GM12878 (cell line): Measurements from ENCODE around the gene TRABD. TPM values are rescaled to one million over a fixed set of nuclear protein-coding genes. Genes with fewer than 3 reads are reported as not detected.

ENCODE experiments used
- ATAC-seq: fragments of 200-7000 bp; cut with Tn5 transposase; 3 replicates; pipeline ENCODE4 v1.9.1; 2020; ENCODE audit warnings: mild to moderate bottlenecking, moderate library complexity
- BruUV-seq: library from RNA; stranded (reverse); fragments of 400-500 nt; replicated peaks from 2 replicates; lab custom pipeline; 2021; lab: Mats Ljungman, UMichigan
- CTCF ChIA-PET: fragments of 300-600 bp; sonication (Branson Sonifier 250); formaldehyde crosslinking; extraction: SDS; loops from one replicate; lab custom pipeline; 2021; ENCODE audit warnings: inconsistent platforms; lab: Yijun Ruan, JAX
- POLR2A ChIA-PET: fragments of 350-600 bp; formaldehyde crosslinking; extraction: SDS; loops from one replicate; lab custom pipeline; 2021; ENCODE audit warnings: inconsistent platforms; lab: Charles Lee
- RAD21 ChIA-PET: fragments of 300-600 bp; sonication (Branson Sonifier 250); formaldehyde crosslinking; loops from one replicate; lab custom pipeline; 2023; ENCODE audit warnings: antibody characterized with exemption; ENCODE audit not compliant: unreplicated experiment; lab: Charles Lee
- SMC1A ChIA-PET: fragments of 300-600 bp; sonication (Branson Sonifier 250); formaldehyde crosslinking; loops from one replicate; lab custom pipeline; 2023; ENCODE audit not compliant: unreplicated experiment, uncharacterized antibody; lab: Charles Lee
- DNase-seq: peaks from one replicate; pipeline ENCODE4 v3.0.0-alpha.2; 2011; ENCODE audit warnings: low read depth, low spot score
- FAIRE-seq: peaks from 3 replicates; lab custom pipeline; 2011; peaks lifted over from hg19 to GRCh38; lab: Jason Lieb, UNC
- H2AFZ ChIP-seq: 2 replicates; pipeline ENCODE4 v1.6.0; 2011; ENCODE audit warnings: low read depth, low read length, control low read depth; ENCODE audit not compliant: control insufficient read depth
- H3K27ac ChIP-seq: 2 replicates; pipeline ENCODE4 v1.5.1; 2011; ENCODE audit warnings: control low read depth; ENCODE audit not compliant: control insufficient read depth, insufficient read depth
- H3K27me3 ChIP-seq, 2 experiments: replicated peaks in 1 of 2; 2 replicates each; pipeline versions ENCODE4 v1.6.0 to v1.6.1; 2011; ENCODE audit warnings: low read length in 1 of 2; ENCODE audit not compliant: control insufficient read depth in 2 of 2, insufficient read depth in 2 of 2
- H3K36me3 ChIP-seq, 2 experiments: 2 replicates each; pipeline ENCODE4 v1.5.1; 2011; ENCODE audit warnings: low read length in 1 of 2; ENCODE audit not compliant: control insufficient read depth in 2 of 2, insufficient read depth in 2 of 2
- H3K4me1 ChIP-seq: 2 replicates; pipeline ENCODE4 v1.6.1; 2011; ENCODE audit warnings: mild to moderate bottlenecking, low read length, moderate library complexity, mixed read lengths; ENCODE audit not compliant: control insufficient read depth, insufficient read depth
- H3K4me2 ChIP-seq: 2 replicates; pipeline ENCODE4 v1.6.0; 2011; ENCODE audit warnings: control low read depth; ENCODE audit not compliant: control insufficient read depth, insufficient read depth
- H3K4me3 ChIP-seq: fragments of 200-600 bp; sonication (generic); 2 replicates; pipeline ENCODE4 v1.5.1; 2016
- H3K79me2 ChIP-seq: 2 replicates; pipeline ENCODE4 v1.6.0; 2011; ENCODE audit warnings: low read length; ENCODE audit not compliant: control insufficient read depth, insufficient read depth
- H3K9ac ChIP-seq: 2 replicates; pipeline ENCODE4 v1.8.0; 2011; ENCODE audit warnings: low read length, control low read depth, mixed read lengths; ENCODE audit not compliant: control insufficient read depth, insufficient read depth
- H3K9me3 ChIP-seq: replicated peaks from 3 replicates; pipeline ENCODE4 v1.5.1; 2011; ENCODE audit warnings: mild to moderate bottlenecking, low read length; ENCODE audit not compliant: control insufficient read depth, insufficient read depth
- H4K20me1 ChIP-seq: 2 replicates; pipeline ENCODE4 v1.6.0; 2011; ENCODE audit not compliant: control insufficient read depth, insufficient read depth
- ATF3 ChIP-seq: IDR thresholded peaks from 2 replicates; pipeline ENCODE4 v1.6.1; 2011; ENCODE audit warnings: low read depth, mild to moderate bottlenecking, low read length, moderate library complexity, borderline replicate concordance; ENCODE audit errors: extremely low read depth
- ETV6 ChIP-seq, 2 experiments: fragments of 450-650 bp in 1 of 2; IDR thresholded peaks in 1 of 2; conservative IDR thresholded peaks in 1 of 2; 2 replicates each; pipeline ENCODE4 v1.6.1; 2014; ENCODE audit warnings: antibody characterized with exemption in 1 of 2, borderline replicate concordance in 1 of 2, low read depth in 1 of 2, mild to moderate bottlenecking in 1 of 2, moderate library complexity in 1 of 2
- JUND ChIP-seq: IDR thresholded peaks from 2 replicates; pipeline ENCODE4 v1.6.1; 2012; ENCODE audit warnings: low read depth, mild to moderate bottlenecking, low read length, improper control_type of control experiment, moderate library complexity
- MAX ChIP-seq: IDR thresholded peaks from 2 replicates; pipeline ENCODE4 v1.6.1; 2012; ENCODE audit warnings: low read depth, low read length, improper control_type of control experiment
- MEF2B ChIP-seq: fragments of 450-650 bp; IDR thresholded peaks from 2 replicates; pipeline ENCODE4 v1.6.1; 2018; ENCODE audit warnings: mild to moderate bottlenecking, moderate library complexity; ENCODE audit not compliant: partially characterized antibody, poor library complexity, severe bottlenecking
- MTA3 ChIP-seq: IDR thresholded peaks from 2 replicates; pipeline ENCODE4 v1.6.1; 2012; ENCODE audit warnings: low read length, inconsistent platforms, borderline replicate concordance
- NBN ChIP-seq: fragments of 450-650 bp; IDR thresholded peaks from 2 replicates; pipeline ENCODE4 v1.6.1; 2016
- NR2F1 ChIP-seq: fragments of 450-650 bp; conservative IDR thresholded peaks from 2 replicates; pipeline ENCODE4 v1.6.1; 2017; ENCODE audit warnings: mild to moderate bottlenecking
- POLR2A ChIP-seq: IDR thresholded peaks from 2 replicates; pipeline ENCODE4 v1.6.1; 2011; ENCODE audit warnings: low read depth, mild to moderate bottlenecking, low read length
- SUPT20H ChIP-seq: IDR thresholded peaks from 2 replicates; pipeline ENCODE4 v1.6.1; 2011; ENCODE audit warnings: low read depth, mild to moderate bottlenecking, low read length, moderate library complexity, borderline replicate concordance; ENCODE audit not compliant: control insufficient read depth
- WGBS: methylation state at CpG from one replicate; pipeline ENCODE4 v1.1.6; 2016; ENCODE audit warnings: low lambda C conversion rate; ENCODE audit not compliant: insufficient replicate concordance, insufficient coverage; ENCODE audit errors: missing lambda C conversion rate; 5-methylcytosine and 5-hydroxymethylcytosine counted together
- in situ Hi-C: fragments of 300-500 bp; cut with MboI; formaldehyde crosslinking; loops from 9 replicates; pipeline ENCODE4 v1.14.3; 2018; ENCODE audit warnings: mixed read lengths
- intact Hi-C: fragments of 100-400 bp; cut with micrococcal nuclease; formaldehyde crosslinking; loops from one replicate; pipeline ENCODE4 v1.14.2; 2022; ENCODE audit not compliant: unreplicated experiment
- polyA plus RNA-seq, 11 experiments: library from polyadenylated mRNA; depleted of rRNA in 4 of 11; unstranded in 6 of 11; stranded (reverse) in 5 of 11; fragments of >200 nt; fragmentation: Nextera tagmentation in 4 of 11; fragmentation: Illumina TruSeq in 1 of 11; extraction: Ambion mirVana in 4 of 11; extraction: Trizol in 1 of 11; gene quantifications; 1 replicate in 1 of 11; 2 replicates in 10 of 11; pipeline versions ENCODE4 v1.2.1 to v1.2.3, GENCODE V29; 2011 to 2016; ENCODE audit warnings: inconsistent platforms in 2 of 11, missing spikeins in 2 of 11, low read depth in 1 of 11
- total RNA-seq, 4 experiments: library from RNA; depleted of rRNA in 3 of 4; stranded (reverse); fragments of >200 nt in 3 of 4; fragmentation: Illumina TruSeq in 1 of 4; extraction: Trizol in 1 of 4; gene quantifications; 2 replicates each; pipeline versions ENCODE4 v1.2.1 to v1.2.3, GENCODE V29; 2013 to 2021
- TF ChIP-seq, protein P1 (sequence below): IDR thresholded peaks from 2 replicates; pipeline ENCODE4 v1.6.1; 2011; ENCODE audit warnings: low read depth, low read length, improper control_type of control experiment, borderline replicate concordance
- TF ChIP-seq, protein P2 (sequence below): fragments of 450-650 bp; IDR thresholded peaks from 2 replicates; pipeline ENCODE4 v1.6.1; 2017; ENCODE audit warnings: mild to moderate bottlenecking, low read depth, inconsistent platforms; ENCODE audit not compliant: poor library complexity, severe bottlenecking

TRABD gene
- total and polyA plus RNA-seq, 10 of the 15 experiments (the other 5 are each of a cell fraction or from before 2014, with no cell fraction given) = 0.43 to 116 (median 58.1) TPM

- Histone ChIP-seq H3K4me2 (no peak overlapping the region), H4K20me1 (no peaks in the 10 kb centered on the region), H3K4me1 (no peaks in the 10 kb centered on the region), H3K9ac (no peak overlapping the region), H3K27ac (no peak overlapping the region), H3K36me3 (no peaks in the 10 kb centered on the region), H3K9me3 (no peaks in the 10 kb centered on the region), H2AFZ (no peak overlapping the region), H3K27me3 (peaks cover 2 to 4% of the 10 kb centered on the region in 2 experiments; a peak in 2 of 4 replicates), H3K4me3 (no peak overlapping the region), H3K79me2 (no peaks in the 10 kb centered on the region)
- 46% methylated on average over 7 of the region's 7 CpGs for WGBS
- in situ Hi-C loops = no loop called here
- ChIA-PET RAD21 (no interaction called here), SMC1A (no interaction called here), CTCF (no interaction called here), POLR2A (no interaction called here)
- no peak for DNase-seq
- TF ChIP-seq NBN (no peak), JUND (no peak), ETV6 (conservative IDR thresholded peaks at IDR 0.05 in 1 of 2, IDR thresholded peaks at IDR 0.05 in 1 of 2; ENCODE audit: borderline replicate concordance in 1 of 2, low read depth in 1 of 2) (no peak), NR2F1 (no peak), ATF3 (no peak), POLR2A (no peak), MEF2B (no peak), MTA3 (no peak), SUPT20H (no peak), MAX (no peak)
- TF ChIP-seq, protein P1, sequence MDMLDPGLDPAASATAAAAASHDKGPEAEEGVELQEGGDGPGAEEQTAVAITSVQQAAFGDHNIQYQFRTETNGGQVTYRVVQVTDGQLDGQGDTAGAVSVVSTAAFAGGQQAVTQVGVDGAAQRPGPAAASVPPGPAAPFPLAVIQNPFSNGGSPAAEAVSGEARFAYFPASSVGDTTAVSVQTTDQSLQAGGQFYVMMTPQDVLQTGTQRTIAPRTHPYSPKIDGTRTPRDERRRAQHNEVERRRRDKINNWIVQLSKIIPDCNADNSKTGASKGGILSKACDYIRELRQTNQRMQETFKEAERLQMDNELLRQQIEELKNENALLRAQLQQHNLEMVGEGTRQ = no peak
- TF ChIP-seq, protein P2, sequence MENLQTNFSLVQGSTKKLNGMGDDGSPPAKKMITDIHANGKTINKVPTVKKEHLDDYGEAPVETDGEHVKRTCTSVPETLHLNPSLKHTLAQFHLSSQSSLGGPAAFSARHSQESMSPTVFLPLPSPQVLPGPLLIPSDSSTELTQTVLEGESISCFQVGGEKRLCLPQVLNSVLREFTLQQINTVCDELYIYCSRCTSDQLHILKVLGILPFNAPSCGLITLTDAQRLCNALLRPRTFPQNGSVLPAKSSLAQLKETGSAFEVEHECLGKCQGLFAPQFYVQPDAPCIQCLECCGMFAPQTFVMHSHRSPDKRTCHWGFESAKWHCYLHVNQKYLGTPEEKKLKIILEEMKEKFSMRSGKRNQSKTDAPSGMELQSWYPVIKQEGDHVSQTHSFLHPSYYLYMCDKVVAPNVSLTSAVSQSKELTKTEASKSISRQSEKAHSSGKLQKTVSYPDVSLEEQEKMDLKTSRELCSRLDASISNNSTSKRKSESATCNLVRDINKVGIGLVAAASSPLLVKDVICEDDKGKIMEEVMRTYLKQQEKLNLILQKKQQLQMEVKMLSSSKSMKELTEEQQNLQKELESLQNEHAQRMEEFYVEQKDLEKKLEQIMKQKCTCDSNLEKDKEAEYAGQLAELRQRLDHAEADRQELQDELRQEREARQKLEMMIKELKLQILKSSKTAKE = no peak
- intact Hi-C loops = no loop called here
- no peak for FAIRE-seq
- no TSS peak for BruUV-seq
- no peak for ATAC-seq
Observed at GRCh38 chr22:50160947-50161346, 24.8 kb upstream of the TRABD start.
